Measurements from ENCODE around the gene HOXB13.

HOXB13 gene

DNA sequence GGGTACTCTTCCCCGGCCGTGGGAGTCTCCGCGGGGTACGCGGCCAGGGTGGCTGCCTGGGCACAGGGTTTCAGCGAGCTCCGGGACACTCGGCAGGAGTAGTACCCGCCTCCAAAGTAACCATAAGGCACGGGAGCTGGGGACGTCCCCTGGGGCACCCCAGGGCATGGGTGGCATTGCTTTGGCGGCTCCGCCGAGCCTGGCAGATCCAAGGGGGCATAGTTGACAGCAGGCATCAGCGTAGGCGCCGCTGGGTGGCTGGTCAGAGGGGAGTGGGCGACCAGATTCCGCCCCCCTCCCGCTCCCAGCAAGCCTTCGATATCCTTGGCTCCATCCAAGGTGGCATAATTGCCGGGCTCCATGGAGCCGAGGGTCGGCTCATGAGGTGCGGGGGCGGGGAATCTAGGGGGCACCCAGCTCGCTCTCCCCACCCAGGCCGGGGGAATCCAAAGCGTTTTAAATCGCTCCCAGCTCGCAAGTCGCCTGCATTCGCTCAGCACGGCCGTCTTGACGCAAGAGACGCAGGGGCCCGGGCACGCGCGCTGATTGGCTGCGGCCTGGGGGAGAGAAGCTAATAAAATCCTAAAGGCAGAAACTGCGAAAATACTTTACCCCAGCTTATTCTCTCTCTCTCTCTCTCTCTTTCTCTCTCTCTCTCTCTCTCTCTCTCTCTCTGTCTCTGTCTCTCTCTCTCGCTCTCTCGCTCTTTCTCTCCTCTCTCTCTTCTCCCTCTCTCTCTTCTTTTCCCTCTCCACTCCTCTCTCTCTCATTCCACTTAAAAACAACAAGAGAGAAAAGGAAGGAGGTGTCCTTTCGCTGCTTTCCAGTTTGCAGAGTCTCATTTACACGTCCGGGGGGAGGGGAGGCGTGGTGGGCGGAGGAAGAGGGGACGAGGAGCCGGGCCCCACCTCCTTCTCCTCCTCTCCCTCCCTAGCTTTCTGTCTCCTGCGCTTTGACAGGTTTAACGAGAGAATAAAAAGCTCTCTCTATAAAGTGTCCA lies at the start of gene HOXB13:
Gene HOXB13, minus strand, starts transcription at position 519 of the 1,000 bp plus-strand sequence. Its CDS starts 157 bp downstream, at position 362.
- DNase-seq, result no peak

DNA sequence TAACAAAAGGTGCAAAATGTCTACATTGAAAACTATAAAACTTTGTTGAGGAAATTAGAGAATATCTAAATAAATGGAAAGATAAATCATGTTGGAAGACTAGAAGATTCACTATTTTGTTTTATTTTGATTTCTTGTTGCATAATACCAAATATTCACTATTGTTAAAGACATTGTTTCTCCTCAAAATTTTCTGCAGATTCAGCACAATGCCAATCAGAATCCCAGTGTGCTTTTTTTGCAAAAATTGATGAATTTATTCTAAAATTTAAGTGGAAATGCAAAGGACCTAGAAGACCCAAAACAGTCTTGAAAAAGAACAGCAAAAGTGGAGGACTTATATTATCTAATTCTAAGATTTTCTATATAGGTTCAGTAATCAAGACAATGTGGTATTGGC lies 48.1 kb upstream of the HOXB13 start:
- no peak for DNase-seq

DNA sequence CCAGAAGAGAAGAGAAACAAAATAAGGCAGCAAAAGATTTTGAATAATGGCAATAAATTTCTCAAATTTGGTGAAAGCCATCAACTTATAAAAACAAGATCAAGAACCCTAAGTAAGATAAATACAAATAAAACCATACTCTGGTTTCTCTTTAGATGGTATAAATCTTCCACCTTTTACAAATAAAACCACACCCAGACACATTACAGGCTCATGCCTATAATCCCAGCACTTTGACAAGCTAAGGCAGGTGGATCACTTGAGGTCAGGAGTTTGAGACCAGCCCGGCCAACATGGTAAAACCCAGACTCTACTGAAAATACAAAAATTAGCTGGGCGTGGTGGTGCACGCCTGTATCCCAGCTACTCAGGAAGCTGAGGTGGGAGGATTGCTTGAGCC lies 44.7 kb upstream of the HOXB13 start:
- DNase-seq, result no peak

DNA sequence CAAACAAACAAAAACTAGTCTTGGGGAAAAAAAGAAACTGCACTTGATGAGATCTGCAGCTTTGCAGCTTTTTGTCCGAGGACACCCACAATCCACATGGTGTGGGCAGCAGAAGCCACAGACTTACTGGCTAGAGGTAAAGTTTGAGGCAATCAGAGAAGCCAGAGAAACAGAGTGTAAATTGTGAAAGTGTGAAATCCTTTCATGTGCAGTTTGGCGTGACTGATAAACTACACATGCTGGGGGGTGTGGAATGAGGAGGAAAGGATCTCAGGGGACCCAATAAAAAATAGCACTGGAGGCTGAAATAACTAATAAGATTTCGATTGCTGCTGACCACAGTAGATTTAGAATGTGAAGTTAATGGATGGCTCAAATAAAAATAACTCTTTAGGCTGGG lies 42.4 kb upstream of the HOXB13 start:
- no peak for DNase-seq

DNA sequence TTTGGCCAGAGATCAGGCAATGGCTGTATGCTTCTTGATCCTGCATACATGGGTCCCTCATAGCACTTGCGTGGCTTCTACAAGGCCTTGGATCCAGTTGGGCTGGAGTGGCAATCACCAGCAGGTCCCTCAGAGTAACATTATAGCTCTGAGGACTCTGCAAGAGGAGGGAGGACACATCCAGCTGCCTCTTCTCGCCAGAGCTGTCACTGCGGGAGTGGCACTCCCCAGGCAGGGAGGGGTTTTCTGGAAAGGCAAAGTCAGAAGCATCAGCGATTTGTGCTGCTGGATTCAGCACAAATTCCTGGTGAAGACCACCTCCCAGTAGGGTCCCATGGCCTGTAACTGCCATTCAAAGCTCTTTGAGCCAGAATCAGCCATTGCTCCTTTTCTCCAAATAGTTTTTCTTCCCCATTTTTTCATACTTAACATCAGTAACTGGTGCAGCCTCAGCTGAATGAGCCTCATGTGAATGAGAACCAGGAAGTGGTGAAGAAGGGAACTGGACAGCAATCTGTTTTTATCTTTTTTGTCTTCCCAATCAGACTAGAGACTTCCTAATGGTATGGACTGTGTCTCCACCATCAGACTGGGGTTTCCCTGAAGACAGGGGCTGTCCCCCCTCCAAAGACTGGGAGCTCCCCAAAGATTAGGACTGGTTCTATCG lies 40.6 kb upstream of the HOXB13 start:
- DNase-seq, result no peak

DNA sequence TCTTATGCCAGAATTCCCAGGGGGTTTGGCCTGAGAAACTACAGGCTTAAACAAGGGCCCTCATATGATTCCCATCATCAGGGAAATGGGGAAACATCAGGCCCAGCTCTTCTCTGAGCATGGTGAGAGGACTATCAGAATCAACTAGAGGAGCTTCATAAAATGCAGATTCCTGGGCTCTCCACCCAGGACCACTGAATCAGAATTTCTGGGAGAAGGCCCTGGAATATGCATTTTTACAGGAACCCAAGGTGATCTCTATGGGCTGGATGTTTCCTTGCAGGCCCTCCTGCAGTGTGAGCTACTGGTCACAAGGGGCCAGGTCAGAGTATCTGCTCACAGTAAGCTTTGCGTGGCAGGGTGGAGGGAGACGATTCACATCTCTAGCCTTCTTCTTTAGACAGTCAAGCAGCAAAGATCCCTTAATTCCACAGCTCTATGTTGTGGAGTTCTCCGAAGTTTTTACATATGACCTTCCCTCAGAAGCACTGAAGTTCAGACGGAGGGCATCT lies 38.8 kb upstream of the HOXB13 start:
- DNase-seq, result no peak

DNA sequence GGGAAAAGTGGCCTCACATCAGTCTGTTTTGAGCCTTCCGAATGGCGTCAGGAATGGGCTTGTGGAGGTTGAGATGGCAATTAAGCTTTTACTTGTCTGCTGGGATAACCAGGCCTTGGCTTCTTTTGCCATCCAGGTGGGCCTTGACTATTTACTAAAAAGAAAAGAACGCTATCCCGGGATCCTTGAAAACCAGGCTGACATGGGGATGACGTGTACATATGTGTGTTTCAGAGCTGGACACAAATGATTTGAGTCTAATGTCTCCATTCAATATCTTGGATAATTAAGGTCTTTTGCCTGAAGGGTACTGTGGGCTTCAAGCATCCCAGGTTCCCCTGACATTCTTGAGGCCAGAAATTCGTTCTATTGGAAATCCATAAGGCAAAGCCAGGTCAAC lies 32.6 kb upstream of the HOXB13 start:
- no peak for DNase-seq

DNA sequence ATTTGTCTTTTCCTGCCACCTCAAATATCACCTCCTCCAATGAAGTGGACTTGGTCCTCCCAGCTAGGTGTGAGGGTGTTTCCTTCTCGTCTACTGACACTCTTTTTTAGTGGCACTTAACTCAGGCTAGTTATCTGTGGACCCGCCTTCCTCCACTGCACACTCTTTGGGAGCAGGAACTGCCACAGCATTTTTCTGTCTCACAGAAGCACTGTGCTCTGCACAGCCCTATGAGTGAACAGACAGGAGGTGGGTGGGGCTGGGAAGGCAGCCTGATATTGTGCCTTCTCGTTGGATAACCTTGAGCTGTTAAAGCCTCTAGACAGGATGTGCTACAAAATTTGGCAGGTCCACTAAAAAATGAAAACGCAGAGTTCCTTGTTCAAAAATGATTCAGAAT lies 31.9 kb upstream of the HOXB13 start:
- no peak for DNase-seq

DNA sequence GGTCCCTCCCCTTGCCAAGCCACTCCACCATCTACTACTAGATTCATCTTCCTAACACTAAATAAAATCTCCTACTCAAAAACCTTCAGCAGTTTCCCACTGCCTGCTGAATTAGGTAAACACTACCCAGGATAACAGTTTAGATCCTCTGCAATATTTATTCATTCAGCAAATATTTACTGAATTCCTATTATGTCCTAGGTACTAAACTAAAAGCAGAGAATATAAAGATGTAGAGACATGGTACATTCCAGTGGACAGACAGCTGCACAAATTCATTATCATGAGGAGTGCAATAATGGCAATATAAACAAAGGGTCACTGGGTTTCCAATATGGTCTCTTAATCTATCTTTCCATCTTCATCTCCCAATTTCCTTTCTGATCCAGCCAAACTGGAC lies 30.7 kb upstream of the HOXB13 start:
- DNase-seq, result no peak

DNA sequence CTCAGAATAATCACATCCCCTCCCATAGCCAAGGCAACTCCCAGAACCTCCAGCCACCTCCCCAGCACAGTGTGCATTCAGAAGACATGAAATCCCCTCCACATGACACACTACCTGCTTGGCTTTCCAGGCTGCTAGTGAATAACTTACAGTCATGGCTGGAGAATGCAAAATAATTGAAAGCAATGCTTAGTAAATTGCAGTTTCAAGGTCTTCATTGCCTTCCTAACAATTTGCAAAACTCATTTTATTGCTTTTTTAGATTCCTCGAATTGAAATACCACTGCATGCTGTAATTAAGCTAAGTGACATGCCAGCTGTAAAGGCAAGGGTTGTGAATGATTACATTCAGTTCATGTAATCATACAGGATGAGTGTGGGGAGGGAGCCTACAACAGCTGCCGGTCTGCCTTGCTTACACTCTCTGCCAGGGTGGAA lies 29.0 kb upstream of the HOXB13 start:
- DNase-seq, result no peak

DNA sequence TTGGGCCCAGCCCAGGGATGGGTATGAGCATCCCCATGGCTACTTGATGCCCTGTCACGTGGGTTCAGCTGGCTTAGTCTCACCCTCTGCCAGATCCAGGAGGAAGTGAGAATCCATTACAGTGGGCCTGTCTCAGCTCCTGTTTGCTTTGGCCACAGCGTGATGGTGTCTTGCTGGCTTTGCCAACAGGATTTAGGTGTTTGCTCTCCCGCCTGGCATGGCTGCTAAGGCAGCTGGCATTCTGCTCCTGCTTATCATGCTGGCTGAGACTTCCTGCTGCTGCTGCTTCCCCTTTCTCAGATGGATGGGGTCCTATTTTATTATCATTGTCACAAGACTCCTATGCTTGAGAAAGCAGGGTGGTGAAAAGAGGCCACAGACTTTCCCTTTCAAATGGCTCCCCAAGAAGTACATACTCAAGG lies 28.3 kb upstream of the HOXB13 start:
- DNase-seq, result no peak

DNA sequence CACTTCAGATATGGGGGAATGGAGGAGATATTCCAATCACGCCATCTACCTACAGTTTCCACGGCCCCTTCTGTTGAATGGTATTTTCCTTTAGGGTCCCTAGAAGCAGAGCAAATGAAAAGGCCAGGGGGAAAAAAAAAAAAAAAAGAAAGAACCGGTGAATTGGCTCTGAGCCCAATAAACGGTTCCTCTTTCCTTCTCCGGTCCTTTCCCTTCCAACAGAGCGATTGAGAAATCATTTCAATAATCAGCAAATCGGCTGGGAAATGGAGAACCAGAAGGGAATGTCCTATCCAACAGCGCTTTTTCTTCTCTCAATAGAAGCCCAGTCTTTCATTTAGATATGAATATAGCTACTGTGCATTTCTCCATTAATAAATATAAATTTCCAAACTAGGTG lies 26.8 kb upstream of the HOXB13 start:
- DNase-seq, result no peak

DNA sequence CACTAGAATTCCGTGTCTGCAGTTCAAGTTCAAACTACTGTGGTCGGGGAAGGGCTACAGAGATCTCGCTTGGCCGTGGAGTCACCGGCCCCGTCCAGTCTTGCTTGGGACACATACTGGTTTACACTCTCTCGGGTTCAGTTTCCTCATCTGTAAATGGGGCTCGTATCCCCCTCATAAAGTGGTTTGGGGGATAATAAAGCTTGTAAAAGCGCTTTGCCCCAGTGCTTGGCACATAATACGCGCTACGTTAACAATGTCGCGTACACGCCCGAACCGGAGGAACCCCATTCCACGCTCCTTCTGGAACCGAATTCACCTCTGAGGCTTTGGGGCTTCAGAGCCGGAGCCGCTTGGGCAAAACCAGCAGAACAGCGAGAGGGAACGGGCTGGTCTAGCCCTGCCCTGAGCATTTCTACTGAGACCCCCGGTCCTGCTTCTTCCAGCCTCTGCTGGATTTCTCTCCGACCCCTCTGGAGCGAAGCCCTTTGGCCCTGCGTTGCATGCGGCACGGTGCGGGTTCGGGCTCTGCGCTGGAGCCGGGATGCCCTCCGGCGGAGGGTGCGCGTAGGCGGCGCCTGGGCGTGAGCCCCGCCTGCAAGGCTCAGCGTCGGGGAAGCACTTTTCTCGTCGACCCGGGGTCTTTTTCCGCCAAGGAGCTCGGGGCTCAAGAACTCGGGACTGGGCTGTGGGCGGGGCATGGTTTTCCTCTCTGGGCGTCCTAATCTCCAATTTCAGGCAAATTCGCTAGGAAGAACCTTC lies 26.1 kb upstream of the HOXB13 start:
- DNase-seq, result no peak

DNA sequence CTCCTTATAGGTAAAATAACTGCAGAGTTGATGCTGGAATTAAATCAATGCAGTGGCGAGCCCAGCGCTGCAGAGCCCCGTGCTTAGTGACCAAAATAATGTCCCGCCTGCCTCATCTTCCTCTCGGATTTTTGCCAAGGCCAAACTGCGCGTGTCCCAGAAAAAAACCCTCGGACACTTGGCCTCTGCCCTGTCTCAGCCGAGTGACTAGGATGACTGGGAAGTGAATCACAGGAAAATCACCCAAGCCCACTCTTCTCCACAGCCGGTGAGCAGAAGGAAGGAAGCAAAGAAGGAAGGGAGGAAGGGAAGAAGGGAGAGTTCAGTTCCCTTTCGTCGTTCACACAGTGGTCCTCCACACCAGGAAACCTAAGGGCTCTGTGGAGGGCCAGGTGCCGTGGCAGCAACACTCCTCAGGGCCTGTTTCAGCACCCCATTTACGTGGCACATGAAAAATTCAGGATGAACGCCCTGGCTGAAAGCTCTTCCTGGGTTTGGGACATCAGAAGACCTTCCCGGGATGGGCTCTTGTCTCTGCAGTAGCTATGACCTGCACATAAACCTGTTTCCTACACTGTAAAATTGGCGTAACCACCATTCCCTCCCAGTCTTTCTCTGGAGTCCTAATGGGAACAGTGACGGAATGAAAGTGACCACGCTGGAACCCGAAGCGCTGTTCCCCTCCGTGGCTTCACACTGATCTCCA lies 25.4 kb upstream of the HOXB13 start:
- DNase-seq, result no peak

DNA sequence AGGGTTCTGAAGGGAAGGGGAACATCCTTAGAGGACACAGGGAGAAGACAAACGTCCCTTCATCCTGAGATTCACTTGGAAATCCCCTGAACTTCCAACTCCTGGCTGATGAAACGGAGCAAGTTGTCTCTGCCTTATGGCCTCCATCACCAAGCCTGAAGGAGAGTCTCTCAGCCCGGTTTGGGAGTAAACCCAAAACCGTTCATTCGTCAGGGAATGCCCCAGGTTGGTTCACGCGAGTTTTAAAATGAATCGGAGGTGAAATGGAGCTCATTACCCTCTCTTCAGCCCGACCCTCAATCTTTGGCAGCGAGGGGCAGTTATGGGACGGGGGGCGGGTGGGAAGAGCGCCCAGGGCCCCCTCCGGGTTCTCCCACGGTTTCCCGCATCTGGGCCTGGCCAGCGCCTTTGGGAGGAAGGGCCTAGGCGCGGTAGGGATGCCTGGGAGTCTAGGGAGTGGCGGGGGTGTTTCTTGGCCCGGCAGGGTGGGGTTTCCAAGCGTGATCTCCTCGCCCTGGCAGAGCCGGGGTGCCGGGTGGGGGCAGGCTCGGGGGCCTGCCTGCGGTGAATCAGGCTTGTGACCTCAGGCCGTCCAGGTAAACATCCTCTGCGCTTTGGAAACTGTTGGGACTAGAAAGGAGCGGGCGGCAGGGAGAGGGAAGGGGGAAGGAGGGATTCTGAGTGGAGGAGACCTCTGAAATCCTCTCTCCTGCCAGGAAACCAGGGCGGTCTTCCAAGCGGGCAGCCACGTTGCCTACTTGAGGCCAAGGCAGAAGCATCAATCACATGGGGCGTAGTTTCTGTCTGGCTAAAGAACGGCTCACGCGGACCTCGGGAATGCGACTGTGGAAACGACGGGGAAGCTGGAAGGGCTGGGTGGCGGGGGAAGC lies 24.1 kb upstream of the HOXB13 start:
- no peak for DNase-seq

DNA sequence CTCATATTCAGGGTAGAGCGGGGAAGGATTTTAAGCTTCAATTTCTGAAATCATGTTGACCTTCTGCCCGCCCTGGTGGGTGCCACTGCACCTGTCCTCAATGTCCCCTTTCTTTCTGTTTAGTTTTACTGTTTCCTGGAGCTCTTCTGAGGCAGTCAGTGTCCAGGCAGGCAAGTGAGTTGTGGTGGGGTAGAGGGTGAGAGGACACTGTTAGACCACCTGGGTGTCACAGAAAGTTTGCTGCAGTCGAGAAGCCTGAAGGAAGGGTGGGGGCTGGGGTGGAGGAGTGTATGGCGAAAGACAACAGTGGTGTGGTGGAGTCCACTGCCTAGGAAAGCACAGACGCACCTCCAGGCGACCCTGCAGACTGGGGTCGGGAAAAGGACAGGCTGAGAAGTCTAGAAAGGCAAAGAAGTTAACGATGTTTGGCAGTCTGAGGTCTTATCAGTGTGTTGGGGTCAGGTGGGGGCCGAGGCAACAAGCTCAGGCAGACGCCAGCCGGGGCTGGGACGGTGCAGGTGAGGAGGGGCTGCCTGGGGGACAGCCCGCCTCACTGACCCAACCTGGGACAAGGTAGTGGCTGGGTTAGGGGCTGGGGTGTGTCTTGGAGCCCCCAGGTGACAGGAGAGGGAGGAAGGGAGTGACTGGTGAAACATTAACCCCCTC lies 23.3 kb upstream of the HOXB13 start:
- DNase-seq, result no peak

DNA sequence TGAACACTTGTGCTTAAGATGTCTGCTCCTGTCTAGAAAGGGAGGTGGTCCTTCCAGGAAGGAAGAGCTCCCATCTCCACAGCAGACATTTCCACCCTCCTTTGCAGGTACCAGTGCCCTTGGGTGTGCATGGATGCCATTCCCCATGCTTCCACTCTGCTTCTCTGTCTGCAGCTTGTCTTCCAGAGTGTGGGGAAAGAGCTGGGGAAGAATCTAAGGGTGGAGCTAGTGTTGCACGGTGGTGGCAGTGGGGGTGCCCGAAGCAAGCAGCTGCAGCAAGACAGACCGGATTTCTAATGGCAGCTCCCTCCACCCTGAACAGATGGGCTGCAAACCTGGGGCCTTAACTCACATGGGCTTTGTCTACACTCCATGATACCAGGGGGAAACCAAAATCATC lies 22.6 kb upstream of the HOXB13 start:
- DNase-seq, result no peak

DNA sequence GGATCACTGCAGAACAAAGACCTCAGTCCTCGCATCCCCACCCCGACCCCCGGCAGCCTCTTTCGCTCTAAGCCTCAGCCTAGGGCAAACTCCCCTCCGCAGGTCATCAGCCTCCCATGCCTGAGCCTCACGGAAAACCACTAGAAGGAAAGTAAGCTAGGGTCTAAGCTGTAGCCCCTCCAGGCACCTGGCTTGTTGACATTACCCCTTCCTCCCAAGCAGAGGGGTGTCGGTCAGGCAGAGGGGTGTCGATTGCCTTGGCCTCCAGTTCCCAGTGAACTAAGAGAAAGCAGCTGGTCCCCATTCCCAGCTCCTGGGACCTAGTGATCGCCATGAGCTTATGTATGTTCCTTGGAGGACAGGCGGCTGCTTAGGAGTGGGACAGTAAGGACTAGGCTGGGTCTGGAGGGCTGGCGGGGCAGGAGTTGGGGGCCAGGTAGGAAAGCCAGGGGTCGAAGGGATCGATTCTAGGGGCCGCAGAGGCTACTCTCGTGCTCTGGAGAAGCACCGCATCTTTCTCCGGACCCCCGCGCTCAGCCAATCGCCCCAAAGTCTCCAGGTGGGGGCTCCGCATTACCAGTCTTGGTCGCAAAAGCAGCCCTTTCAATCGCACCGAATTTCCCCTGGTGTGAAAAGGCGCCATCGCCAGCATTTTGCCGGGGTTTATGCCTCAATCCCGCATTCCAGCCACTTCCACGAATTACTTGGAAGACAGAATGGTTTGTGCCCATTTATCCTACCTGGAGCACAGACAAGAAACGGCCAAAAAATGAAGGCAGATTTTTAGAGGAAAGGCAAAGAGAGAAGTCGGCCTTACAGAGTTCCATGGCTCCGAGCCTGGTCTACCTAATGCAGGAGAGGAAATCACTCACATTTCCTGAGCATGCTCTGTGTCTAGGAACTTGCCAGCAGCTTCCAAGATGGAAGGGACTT lies 21.3 kb upstream of the HOXB13 start:
- DNase-seq, result no peak

DNA sequence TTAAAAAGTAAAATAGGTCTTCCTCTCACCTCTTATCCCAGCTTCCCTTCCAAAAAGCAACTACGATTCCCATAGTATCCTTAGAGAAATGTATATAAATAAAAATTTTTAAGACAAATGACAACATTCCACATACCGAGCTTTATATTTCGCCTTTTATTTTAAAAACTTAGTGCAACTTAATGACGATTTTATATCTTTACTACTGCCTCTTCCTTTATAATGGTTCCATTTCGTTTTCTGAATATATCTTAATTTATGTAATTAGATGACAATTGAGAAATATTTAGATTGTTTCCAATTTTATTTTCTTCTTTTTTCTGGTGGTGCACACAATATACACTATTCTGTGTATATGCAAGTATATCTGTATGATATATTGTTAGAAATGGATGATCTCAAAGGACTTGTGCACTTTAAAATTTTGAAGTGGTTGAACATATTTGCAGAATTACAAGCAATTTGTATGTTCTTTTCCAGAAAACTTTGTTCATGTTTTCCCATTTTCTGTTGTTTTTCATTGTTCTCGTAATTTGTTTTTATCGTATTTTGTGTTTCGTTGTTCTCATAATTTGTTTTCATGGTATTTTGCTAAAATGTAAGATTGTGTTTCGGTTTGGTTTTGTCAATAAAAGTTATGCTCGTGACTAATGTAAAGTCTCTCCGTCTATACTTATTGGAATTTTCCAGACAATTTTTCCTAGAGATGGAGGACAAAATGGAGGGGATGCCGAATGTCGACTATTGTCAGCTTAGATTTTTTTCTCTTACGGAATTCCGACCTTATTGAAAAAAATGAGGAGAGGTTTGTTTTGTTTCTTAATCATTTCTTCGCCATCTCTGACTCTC lies 20.4 kb upstream of the HOXB13 start:
- DNase-seq, result no peak
